MM.1S (cell line): ENCODE data around the gene PCGF6.

Experiments used
- CTCF ChIP-seq: fragments of 300-600 bp; sonication (generic); IDR thresholded peaks from 2 replicates; pipeline ENCODE4 v1.5.1; 2016; ENCODE audit warnings: antibody characterized with exemption, low read length, mixed read lengths
- EZH2 ChIP-seq: fragments of 300-600 bp; sonication (generic); optimal IDR thresholded peaks from 2 replicates; pipeline ENCODE3; 2017; ENCODE audit warnings: low read depth, mild to moderate bottlenecking, antibody characterized with exemption, low read length, mixed read lengths
- EZH2phosphoT487 ChIP-seq: fragments of 300-600 bp; sonication (generic); IDR thresholded peaks from 2 replicates; pipeline ENCODE4 v1.6.1; 2018; ENCODE audit warnings: antibody characterized with exemption, low read length

DNA sequence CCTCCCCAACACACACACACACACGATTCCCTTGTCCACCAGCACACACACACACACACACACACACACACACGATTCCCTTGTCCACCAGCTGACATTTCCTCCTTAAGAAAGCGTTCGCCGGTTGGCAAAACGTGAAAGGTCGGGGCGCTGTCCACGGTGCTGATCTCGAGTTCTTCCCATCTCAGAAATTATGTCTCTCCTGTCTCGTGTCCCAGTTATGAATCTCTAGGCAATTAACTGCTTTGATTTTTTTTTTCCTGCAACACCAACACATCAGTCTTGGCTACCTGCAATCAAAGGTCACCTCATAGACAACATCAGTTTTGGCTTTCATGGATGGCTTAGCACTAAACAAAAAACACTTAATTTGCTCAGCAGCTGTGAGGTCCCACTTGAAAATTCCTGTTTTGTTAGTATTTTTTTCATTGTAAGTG lies 72.1 kb downstream of the PCGF6 start:
- TF ChIP-seq CTCF: no peak
- no peak for TF ChIP-seq EZH2
- no peak for TF ChIP-seq EZH2phosphoT487
